Neutrophil (primary cell): ENCODE measurements around the gene SLC6A11.

Experiments used
- H3K27ac ChIP-seq: fragments of 200-600 bp; sonication (generic); 2 replicates; pipeline ENCODE4 v1.5.1; 2016; ENCODE audit warnings: mild to moderate bottlenecking, moderate library complexity
- H3K27me3 ChIP-seq: fragments of 200-600 bp; sonication (generic); 2 replicates; pipeline ENCODE4 v1.6.0; 2016; ENCODE audit warnings: mild to moderate bottlenecking
- H3K36me3 ChIP-seq: fragments of 200-600 bp; sonication (generic); 2 replicates; pipeline ENCODE4 v1.5.1; 2017
- H3K4me1 ChIP-seq, 2 experiments: fragments of 200-600 bp in 1 of 2; sonication (generic) in 1 of 2; 1 replicate in 1 of 2; 2 replicates in 1 of 2; pipeline versions ENCODE4 v1.5.1 to v1.6.1; 2013 to 2016; ENCODE audit warnings: low read depth in 1 of 2, low read length in 1 of 2, mild to moderate bottlenecking in 1 of 2, moderate library complexity in 1 of 2; ENCODE audit not compliant: control insufficient read depth in 1 of 2, insufficient read depth in 1 of 2
- H3K4me3 ChIP-seq, 2 experiments: fragments of 200-600 bp in 1 of 2; sonication (generic) in 1 of 2; 1 replicate in 1 of 2; 2 replicates in 1 of 2; pipeline ENCODE4 v1.5.1; 2013 to 2016; ENCODE audit warnings: low read depth in 1 of 2, low read length in 1 of 2, mild to moderate bottlenecking in 1 of 2, moderate library complexity in 1 of 2
- H3K9me3 ChIP-seq: fragments of 200-600 bp; sonication (generic); 2 replicates; pipeline ENCODE4 v1.5.1; 2016
- CTCF ChIP-seq: fragments of 200-600 bp; sonication (generic); IDR thresholded peaks from 2 replicates; pipeline ENCODE4 v1.5.1; 2016; ENCODE audit warnings: antibody characterized with exemption

Gene SLC6A11

DNA sequence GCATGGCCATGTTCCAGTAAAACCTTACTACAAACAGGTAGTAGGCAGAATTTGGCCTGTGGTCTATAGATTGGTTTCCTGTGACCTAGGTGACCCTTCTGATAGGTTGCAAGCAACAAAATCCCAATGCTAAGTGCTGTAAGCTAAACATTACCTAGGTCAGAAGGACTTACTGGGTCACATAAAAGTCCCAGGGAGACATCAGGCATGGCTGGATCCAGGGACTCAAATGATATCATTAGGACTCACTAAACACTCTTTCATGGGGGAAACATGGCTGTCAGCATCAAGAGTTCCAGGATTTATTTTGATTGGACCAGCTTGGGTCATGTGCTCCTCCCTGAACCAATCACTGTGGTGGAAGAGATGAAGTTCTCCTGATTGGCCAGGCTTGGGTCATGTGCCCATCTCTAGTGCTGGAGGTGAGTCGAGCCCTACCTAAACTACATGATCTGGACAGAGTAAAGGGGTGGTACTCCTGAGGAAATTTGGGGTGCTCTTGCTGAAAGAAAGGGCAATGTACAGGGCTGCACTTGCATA, 159.7 kb downstream of the SLC6A11 start:
- H3K27ac ChIP-seq, result no peak overlapping the region
- H3K27me3 ChIP-seq, result peaks cover 90% of the 10 kb centered on the region
- no peaks in the 10 kb centered on the region for H3K9me3 ChIP-seq
- no peak for TF ChIP-seq CTCF
- H3K4me1 ChIP-seq, result no peaks in the 10 kb centered on the region
- no peaks in the 10 kb centered on the region for H3K36me3 ChIP-seq
- H3K4me3 ChIP-seq, result no peak overlapping the region

DNA sequence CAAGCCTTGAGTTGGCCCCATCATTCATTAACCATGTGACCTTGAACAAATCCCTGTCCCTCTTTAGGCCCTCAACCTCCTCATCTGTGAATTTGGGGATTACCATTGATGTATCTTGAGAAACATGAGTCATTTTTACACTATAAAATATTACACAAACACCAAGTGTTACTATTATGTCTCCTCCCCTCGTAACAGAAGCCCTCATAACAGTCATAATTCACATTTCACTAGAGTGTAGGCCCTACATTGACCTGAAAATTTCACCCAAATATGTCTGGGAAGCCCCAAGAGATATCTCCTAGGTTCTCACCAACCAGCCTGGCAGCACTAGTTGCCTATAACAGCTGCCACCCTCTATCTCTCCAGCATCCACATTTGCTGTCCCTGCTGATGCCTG, 160.7 kb downstream of the SLC6A11 start:
- Histone ChIP-seq H3K4me1 (no peaks in the 10 kb centered on the region), H3K4me3 (no peak overlapping the region), H3K27me3 (peaks cover 90% of the 10 kb centered on the region), H3K27ac (no peak overlapping the region), H3K9me3 (no peaks in the 10 kb centered on the region), H3K36me3 (no peaks in the 10 kb centered on the region)
- no peak for TF ChIP-seq CTCF

- Histone ChIP-seq H3K27me3 (peaks cover 90% of the 10 kb centered on the region), H3K4me3 (no peak overlapping the region), H3K27ac (no peak overlapping the region), H3K4me1 (no peaks in the 10 kb centered on the region), H3K9me3 (no peaks in the 10 kb centered on the region), H3K36me3 (no peaks in the 10 kb centered on the region)
- TF ChIP-seq CTCF, result no peak
These were observed 162.0 kb downstream of the SLC6A11 start for GRCh38 chr3:10977892-10978510.

GRCh38 chr3:10978956-10979355, 162.9 kb downstream of the SLC6A11 start:
- peaks cover 90% of the 10 kb centered on the region for H3K27me3 ChIP-seq
- TF ChIP-seq CTCF, result no peak
- no peaks in the 10 kb centered on the region for H3K36me3 ChIP-seq
- no peak overlapping the region for H3K27ac ChIP-seq
- H3K9me3 ChIP-seq, result no peaks in the 10 kb centered on the region
- H3K4me3 ChIP-seq, result no peak overlapping the region
- no peaks in the 10 kb centered on the region for H3K4me1 ChIP-seq

DNA sequence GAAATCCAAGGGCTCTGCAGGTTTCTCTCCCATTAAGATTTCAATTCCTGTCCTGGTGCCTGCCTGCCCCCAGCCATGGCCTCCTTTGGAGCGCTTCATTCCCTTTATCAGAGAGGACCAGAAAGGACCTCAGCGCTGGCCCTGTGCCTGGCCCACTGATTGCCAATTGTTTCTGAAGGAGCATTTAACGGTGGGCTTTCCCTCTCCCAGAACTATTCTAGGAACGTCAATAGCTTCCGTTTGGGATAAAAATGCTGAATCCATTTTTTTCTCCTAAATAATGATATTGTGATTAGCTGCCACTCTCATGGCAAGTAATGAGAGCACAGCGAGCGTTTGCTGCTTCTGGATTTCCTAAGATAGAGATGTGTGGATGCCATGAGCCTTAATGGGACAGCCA, 164.3 kb downstream of the SLC6A11 start:
- Histone ChIP-seq H3K9me3 (no peaks in the 10 kb centered on the region), H3K4me3 (no peak overlapping the region), H3K36me3 (no peaks in the 10 kb centered on the region), H3K4me1 (no peaks in the 10 kb centered on the region), H3K27ac (no peak overlapping the region), H3K27me3 (peaks cover 79% of the 10 kb centered on the region)
- TF ChIP-seq CTCF, result no peak
